Cerebellar nuclear complex (tissue), 1 donor: Measurements from ENCODE around the gene CEP57.
"Not testable (repeated sequence)": the region's sequence is repeated elsewhere in the genome, so short reads cannot be mapped to it uniquely, and the experiment has no call there.

Source experiments
- DNase-seq, 2 experiments: peaks; one replicate each; lab custom pipeline; 2025; lab: John Stamatoyannopoulos, UW

The CEP57 gene

GRCh38 chr11:95854362-95854761 is 64.1 kb downstream of the CEP57 start:
- not testable (repeated sequence) for DNase-seq

GRCh38 chr11:95860024-95860423 is 69.7 kb downstream of the CEP57 start:
- DNase-seq: not testable (repeated sequence)

- no peak for DNase-seq
Observed at GRCh38 chr11:95863486-95864140, 73.3 kb downstream of the CEP57 start.

- no peak for DNase-seq
Observed at GRCh38 chr11:95867105-95867504, 76.8 kb downstream of the CEP57 start.

DNA sequence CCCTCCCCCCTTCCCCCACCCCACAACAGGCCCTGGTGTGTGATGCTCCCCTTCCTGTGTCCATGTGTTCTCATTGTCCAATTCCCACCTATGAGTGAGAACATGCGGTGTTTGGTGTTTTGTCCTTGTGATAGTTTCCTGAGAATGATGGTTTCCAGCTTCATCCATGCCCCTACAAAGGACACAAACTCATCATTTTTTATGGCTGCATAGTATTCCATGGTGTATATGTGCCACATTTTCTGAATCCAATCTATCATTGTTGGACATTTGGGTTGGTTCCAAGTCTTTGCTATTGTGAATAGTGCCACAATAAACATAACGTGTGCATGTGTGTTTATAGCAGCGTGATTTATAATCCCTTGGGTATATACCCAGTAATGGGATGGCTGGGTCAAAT is 80.6 kb downstream of the CEP57 start:
- not testable (repeated sequence) for DNase-seq

DNA sequence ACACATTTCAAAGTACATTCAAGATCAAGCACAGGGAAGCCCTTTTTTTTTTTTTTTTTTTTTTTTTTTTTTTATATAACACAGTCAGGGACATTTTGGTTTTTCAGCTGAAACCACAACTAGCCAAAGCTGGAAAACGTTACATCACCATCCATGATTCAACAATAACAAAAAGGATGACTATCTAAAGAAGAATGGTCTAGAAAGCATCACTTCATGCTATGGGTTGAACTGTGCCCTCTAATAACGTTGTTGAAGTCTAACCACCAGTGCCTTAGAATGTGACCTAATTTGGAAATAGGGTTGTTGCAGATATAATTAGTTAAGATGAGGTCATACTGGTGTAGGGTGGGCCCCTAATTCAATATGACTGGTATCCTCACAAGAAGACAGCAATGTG is 87.0 kb downstream of the CEP57 start:
- DNase-seq: no peak
